HUDEP-2 (cell line): ENCODE results near the gene MBTPS1.

ENCODE experiments used
- DNase-seq, 76 experiments: peaks; one replicate each; lab custom pipeline; 2025; ENCODE audit not compliant: unreplicated experiment in 76 of 76; lab: John Stamatoyannopoulos, UW

MBTPS1 gene

GRCh38 chr16:84116720-84117493 lies at the start of gene MBTPS1:
Gene MBTPS1 (minus strand): TSS chr16:84116942. CDS start chr16:84101783, 15,159 bp downstream.
- DNase-seq = peak in 75 of 76 experiments; percentile 24 to 98 (median 94)

- DNase-seq = no peak
Observed at GRCh38 chr16:84165746-84166145, 49.0 kb upstream of the MBTPS1 start.

GRCh38 chr16:84161801-84162200 lies 45.1 kb upstream of the MBTPS1 start:
- no peak for DNase-seq

GRCh38 chr16:84161037-84161436 lies 44.3 kb upstream of the MBTPS1 start:
- no peak for DNase-seq

- no peak for DNase-seq
Observed at GRCh38 chr16:84159800-84160199, 43.1 kb upstream of the MBTPS1 start.

- no peak for DNase-seq
Observed at GRCh38 chr16:84159007-84159406, 42.3 kb upstream of the MBTPS1 start.

- no peak for DNase-seq
Observed at GRCh38 chr16:84156342-84156784, 39.6 kb upstream of the MBTPS1 start.

- peak in 11 of 76 experiments; percentile 9 to 44 (median 19) for DNase-seq
Observed at GRCh38 chr16:84155771-84156170, 39.0 kb upstream of the MBTPS1 start.

- no peak for DNase-seq
Observed at GRCh38 chr16:84155226-84155625, 38.5 kb upstream of the MBTPS1 start.

- peak in 1 of 76 experiments; percentile 6 for DNase-seq
Observed at GRCh38 chr16:84153660-84154214, 37.0 kb upstream of the MBTPS1 start.

- DNase-seq = no peak
Observed at GRCh38 chr16:84150926-84151325, 34.2 kb upstream of the MBTPS1 start.

- DNase-seq = peak in 71 of 76 experiments; percentile 18 to 90 (median 79)
Observed at GRCh38 chr16:84144859-84145639, 28.3 kb upstream of the MBTPS1 start, which contains the start of the genes DNAAF1 and HSDL1. Gene DNAAF1 (plus strand): TSS chr16:84145308. CDS start chr16:84145441, 133 bp downstream. Gene HSDL1 (minus strand): TSS chr16:84145177. CDS start chr16:84131321, 13,856 bp downstream.

GRCh38 chr16:84144209-84144858 lies 27.6 kb upstream of the MBTPS1 start:
- peak in 9 of 76 experiments; percentile 5 to 40 (median 15) for DNase-seq

GRCh38 chr16:84143784-84144199 lies 27.1 kb upstream of the MBTPS1 start:
- DNase-seq = no peak

- DNase-seq = no peak
Observed at GRCh38 chr16:84143081-84143480, 26.3 kb upstream of the MBTPS1 start.

- peak in 11 of 76 experiments; percentile 4 to 35 (median 14) for DNase-seq
Observed at GRCh38 chr16:84141143-84141670, 24.5 kb upstream of the MBTPS1 start.

GRCh38 chr16:84139628-84140258 lies 23.0 kb upstream of the MBTPS1 start:
- DNase-seq = no peak

- no peak for DNase-seq
Observed at GRCh38 chr16:84138824-84139627, 22.3 kb upstream of the MBTPS1 start.

- DNase-seq = no peak
Observed at GRCh38 chr16:84138500-84138823, 21.7 kb upstream of the MBTPS1 start.
